Spleen (tissue), 7 donors: ENCODE measurements around the gene MAPT.

Experiments used
- CTCF ChIP-seq, 11 experiments: fragments of 200-600 bp in 7 of 11; fragments of 450-650 bp in 4 of 11; sonication (generic) in 4 of 11; IDR thresholded peaks in 8 of 11; conservative IDR thresholded peaks in 3 of 11; 1 replicate in 7 of 11; 2 replicates in 4 of 11; pipeline versions ENCODE4 v1.4.0 to v1.8.0; 2016 to 2021; ENCODE audit warnings: antibody characterized with exemption in 11 of 11, inconsistent platforms in 4 of 11, mild to moderate bottlenecking in 1 of 11
- POLR2A ChIP-seq, 3 donors: fragments of 450-650 bp; IDR thresholded peaks; one replicate each; pipeline ENCODE4 v1.5.1; 2017; ENCODE audit warnings: antibody characterized with exemption in 3 of 3, mild to moderate bottlenecking in 1 of 3
- POLR2AphosphoS5 ChIP-seq, 3 donors: sonication (generic); formaldehyde crosslinking; IDR thresholded peaks; one replicate each; pipeline ENCODE4 v1.5.1; 2017; ENCODE audit warnings: antibody characterized with exemption in 3 of 3
- donor health status: DM: no; HTN: no; CAD: no; lungs with moderate emphysema.
- donor health status: DM: no; HTN: no; CAD: no.
- donor health status: DM: no; HTN: no; CAD: no.

GRCh38 chr17:46025510-46026165 lies 131.3 kb downstream of the MAPT start:
- no peak for TF ChIP-seq CTCF (IDR thresholded peaks at IDR 0.05 in 8 of 11, conservative IDR thresholded peaks at IDR 0.05 in 3 of 11)
- no peak for TF ChIP-seq POLR2A (IDR thresholded peaks at IDR 0.05)
- TF ChIP-seq POLR2AphosphoS5 (IDR thresholded peaks at IDR 0.05), result no peak
